ENCODE data around the gene ZNF669.

ZNF669 gene

GRCh38 chr1:247054992-247055415 is 49.2 kb downstream of the ZNF669 start:
- no peak for DNase-seq
